SHP77 (cell line): ENCODE data around the gene ELK3.
A peak's percentile ranks its signal among the peaks of the same experiment; 100 is the strongest.

Experiments
- DNase-seq, 2 experiments: peaks; one replicate each; lab custom pipeline; 2025; lab: John Stamatoyannopoulos, UW

ELK3 gene

GRCh38 chr12:96256672-96257361 lies 62.6 kb downstream of the ELK3 start:
- no peak for DNase-seq

DNA sequence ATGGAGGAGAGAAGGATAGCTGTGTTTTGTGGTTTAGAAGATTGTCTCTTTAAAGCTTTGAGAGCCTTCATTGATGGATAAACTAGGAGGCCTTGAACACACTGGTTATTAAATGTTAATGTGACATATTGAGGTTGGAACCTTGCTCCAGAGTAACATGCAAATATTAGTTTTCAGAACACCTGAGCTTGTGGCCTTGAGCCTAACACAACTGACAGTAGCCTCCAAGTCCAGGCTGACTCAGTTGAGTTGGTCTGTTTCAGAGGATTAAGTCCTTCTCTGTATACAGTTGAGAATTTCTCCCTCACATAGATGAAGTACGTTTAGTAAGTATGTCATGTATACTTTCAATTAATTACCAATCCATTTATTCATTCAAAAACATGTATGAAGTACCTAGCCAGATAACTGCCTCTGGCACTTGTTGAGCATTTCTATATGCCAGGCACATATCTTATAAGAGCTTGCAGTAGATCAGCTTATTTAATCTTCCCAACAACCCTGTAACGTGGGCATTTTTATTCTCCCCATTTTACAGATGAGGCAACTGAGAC lies 63.5 kb downstream of the ELK3 start:
- no peak for DNase-seq

- DNase-seq = no peak
Measured at GRCh38 chr12:96258104-96258961, 64.2 kb downstream of the ELK3 start.

GRCh38 chr12:96260231-96260630 lies 66.1 kb downstream of the ELK3 start:
- no peak for DNase-seq

DNA sequence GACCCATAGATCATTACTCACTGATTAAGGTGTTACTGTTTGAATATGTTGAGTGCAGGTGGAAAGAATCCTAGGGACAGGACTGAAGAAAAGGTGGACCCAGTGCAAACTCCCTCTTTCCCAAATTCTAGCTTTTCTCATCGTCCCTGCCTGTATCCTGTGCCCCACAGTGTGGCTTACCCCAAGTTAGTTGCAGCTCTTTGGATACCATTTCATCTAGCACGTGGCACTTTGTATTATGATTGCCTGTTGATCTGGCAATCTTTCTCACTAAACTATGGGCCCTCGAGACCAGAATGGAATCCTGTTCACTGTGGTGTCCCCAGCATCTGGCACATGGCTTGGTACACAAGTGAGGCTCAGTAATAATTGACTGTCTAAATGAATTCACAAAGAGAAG lies 66.5 kb downstream of the ELK3 start:
- no peak for DNase-seq

DNA sequence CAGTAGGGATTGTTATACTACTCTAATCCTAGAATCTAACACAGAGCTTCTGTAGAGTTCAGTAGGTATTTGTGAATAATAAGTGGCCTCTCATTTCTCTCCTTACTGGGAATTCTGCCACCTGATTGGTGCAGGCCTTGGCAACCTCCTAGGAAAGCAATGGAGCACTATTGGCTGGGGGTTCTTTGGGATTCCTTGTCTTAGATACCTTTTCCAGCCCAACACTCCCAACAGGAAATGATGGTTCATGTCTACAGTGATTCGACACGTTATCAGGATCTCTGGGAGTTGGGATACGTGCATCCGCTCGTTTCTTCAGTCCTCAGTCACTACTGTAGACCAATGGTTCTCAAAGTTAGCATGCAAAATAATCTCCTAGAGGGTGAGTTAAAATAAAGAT lies 67.4 kb downstream of the ELK3 start:
- no peak for DNase-seq

- peak; percentile 78 to 81 for DNase-seq
Measured at GRCh38 chr12:96263449-96263902, 69.3 kb downstream of the ELK3 start.

DNA sequence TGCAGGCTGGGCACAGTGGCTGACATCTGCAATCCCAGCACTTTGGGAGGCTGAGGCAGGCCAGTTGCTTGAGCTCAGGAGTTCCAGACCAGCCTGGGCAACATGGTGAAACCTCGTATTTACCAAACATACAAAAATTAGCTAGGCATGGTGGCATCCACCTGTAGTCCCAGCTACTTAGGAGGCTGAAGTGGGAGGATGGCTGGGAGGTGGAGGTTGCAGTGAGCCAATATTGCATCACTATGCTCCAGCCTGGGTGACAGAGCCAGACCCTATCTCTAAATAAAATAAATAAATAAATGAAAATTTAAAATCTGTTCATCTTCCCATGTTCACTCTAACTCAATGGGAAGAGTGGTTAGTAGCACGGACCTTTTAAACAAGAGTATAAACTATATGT lies 71.2 kb downstream of the ELK3 start:
- DNase-seq = no peak

DNA sequence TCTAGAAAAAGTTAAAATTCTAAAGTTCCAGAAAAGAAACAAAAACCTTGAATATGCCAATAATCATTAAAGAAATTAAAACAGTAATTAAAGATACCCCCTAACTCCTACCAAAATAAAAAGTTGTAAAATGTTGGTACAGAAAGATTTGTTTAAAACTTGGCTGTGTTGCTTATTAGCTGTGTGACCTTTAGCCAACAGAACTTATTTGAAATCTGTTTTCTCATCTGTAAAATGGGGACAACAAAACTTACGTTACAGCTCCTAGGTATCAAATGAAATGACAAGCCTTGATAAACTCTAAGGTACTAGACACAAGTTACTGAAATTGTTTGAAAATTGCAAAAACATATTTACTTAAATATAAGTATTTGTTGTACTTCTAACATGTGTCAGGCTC lies 71.7 kb downstream of the ELK3 start:
- no peak for DNase-seq

- no peak for DNase-seq
Measured at GRCh38 chr12:96266238-96266637, 72.1 kb downstream of the ELK3 start.

GRCh38 chr12:96271469-96272199 lies 77.5 kb downstream of the ELK3 start:
- no peak for DNase-seq

- DNase-seq = no peak
Measured at GRCh38 chr12:96274331-96274730, 80.2 kb downstream of the ELK3 start.

DNA sequence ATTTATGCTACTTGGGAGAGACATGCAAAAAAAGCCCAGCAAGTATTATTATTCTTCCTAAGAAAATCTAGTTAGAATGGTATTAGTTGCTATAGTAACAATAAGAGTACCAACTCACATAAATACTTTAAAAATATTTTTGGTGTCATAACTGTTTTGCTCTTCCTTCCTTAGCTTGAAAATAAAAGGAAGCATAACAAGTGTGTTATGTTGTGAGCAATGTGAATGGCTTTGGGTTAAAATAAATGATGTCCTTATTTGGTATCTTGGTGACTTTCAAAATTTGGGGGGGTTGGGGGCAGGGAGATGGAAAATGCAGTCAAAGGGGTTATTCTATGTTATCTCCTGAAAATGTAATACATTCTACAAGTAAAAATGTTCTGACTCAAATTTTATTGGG lies 91.0 kb downstream of the ELK3 start:
- DNase-seq = no peak

- no peak for DNase-seq
Measured at GRCh38 chr12:96289067-96289466, 94.9 kb downstream of the ELK3 start.

GRCh38 chr12:96293093-96293492 lies 98.9 kb downstream of the ELK3 start:
- no peak for DNase-seq

DNA sequence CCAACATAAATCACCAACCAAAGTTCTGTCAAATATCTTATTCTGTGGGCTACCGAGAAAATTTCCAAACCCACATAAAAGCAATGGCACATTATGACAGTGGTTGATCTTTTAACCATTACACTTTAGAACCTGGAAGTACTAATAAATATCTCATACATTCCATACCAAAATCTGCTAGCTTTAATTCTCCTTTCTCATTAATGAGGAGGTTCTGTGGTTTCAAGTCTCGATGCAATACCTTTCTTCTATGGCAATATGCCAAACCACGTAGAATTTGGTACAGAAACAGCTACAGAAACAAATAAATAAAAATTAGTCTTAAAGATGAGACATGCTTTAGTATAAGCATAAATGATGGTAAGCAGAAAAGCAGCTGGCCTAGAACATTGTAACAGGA lies 100.7 kb downstream of the ELK3 start:
- DNase-seq = no peak

DNA sequence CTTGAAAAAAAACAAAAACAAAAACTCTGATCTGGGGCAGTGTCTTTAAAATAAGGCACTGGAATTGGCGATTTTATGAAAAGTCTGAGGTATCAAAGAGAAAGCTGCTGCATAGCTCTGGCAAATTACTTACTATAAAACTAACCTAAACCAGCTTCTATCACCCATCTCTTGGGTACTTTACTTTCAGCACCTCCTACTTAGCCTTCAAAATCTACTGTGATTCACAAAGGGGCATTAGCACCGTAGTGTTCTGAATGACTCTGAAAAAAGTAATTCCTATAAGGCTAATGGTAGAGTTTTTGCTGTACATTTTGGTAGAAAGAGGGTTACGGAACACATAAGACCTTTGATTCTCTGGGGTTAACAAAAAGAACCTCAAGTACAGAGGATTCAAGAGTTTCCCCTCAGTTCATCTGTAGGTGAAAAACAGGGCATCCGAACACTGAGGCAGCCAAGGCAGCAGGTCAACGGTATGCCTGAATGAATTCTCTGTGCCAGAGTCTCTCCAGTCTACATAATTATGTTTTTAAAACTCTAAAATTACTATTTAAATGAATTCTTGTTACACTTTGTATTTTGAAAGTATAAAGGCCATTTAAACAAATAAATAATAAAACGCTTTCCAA lies 101.5 kb downstream of the ELK3 start:
- DNase-seq = no peak

- no peak for DNase-seq
Measured at GRCh38 chr12:96297504-96297903, 103.3 kb downstream of the ELK3 start.

GRCh38 chr12:96300064-96300463 lies 105.9 kb downstream of the ELK3 start:
- DNase-seq = no peak

DNA sequence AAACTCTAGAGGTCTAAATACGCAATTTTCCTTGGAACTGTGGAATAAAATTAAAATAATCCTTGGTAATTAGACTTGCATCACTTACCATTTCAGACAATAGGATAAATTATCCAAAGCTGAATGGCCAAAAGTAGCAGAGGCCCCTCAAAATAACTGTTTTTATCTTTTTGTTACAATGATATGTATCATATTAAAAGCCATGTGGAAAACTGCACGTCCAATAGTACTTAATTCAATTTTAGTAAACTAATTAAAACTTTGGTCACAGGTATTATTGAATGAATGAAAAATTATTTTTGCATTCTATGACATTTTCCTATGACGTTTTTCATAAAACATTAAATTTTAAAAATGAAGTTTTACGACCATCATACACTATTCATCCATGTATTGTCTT lies 107.6 kb downstream of the ELK3 start:
- DNase-seq = no peak

DNA sequence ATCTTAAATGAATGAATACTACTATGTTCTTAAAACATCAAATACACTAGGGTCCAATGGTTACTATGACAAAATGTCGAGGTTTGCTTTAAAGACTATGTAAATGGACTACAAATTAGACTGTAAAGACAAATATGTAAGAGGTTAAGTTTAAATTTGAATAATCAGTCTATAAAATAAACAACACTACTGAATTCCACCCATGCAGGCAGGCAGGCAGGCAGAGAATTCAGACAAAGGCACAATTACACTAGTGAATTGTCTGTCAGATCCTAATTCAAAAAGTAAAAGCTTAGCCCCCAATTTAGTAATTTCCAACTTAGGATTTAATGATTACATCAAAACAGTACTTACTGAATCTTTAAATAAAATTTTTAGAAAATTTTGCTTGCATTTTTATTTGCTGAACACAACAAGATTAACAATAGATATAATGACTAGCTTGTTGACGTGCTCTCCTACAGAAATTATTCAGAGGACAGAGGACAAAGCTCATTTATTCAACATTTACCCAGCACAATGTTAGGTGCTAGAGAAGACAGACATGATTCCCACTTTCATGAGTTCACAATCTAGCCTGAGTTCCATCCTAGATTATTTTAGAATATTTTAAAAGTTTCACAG lies 108.6 kb downstream of the ELK3 start:
- no peak for DNase-seq

GRCh38 chr12:96303653-96304052 lies 109.5 kb downstream of the ELK3 start:
- DNase-seq = no peak
